ENCODE data around the gene IL34.
"Not testable (repeated sequence)": the region's sequence is repeated elsewhere in the genome, so short reads cannot be mapped to it uniquely, and the experiment has no call there.

The IL34 gene

GRCh38 chr16:70661534-70661917, 15.2 kb downstream of the IL34 start:
- no peaks in the 10 kb centered on the region for H3K4me1 ChIP-seq (ENCODE audit: control insufficient read depth, low read depth, low read length)
- no peaks in the 10 kb centered on the region for H3K27me3 ChIP-seq (ENCODE audit: control insufficient read depth, insufficient read depth, low read length)
- H3K9me3 ChIP-seq (ENCODE audit: control insufficient read depth, low read depth, low read length), result no peaks in the 10 kb centered on the region
- H3K9ac ChIP-seq (ENCODE audit: low read length), result no peak overlapping the region
- no peak overlapping the region for H3K4me3 ChIP-seq (ENCODE audit: low read length)
- H3K27ac ChIP-seq (ENCODE audit: low read length), result no peak overlapping the region
- H3K36me3 ChIP-seq (ENCODE audit: control insufficient read depth, low read depth, low read length), result peaks cover 3% of the 10 kb centered on the region

DNA sequence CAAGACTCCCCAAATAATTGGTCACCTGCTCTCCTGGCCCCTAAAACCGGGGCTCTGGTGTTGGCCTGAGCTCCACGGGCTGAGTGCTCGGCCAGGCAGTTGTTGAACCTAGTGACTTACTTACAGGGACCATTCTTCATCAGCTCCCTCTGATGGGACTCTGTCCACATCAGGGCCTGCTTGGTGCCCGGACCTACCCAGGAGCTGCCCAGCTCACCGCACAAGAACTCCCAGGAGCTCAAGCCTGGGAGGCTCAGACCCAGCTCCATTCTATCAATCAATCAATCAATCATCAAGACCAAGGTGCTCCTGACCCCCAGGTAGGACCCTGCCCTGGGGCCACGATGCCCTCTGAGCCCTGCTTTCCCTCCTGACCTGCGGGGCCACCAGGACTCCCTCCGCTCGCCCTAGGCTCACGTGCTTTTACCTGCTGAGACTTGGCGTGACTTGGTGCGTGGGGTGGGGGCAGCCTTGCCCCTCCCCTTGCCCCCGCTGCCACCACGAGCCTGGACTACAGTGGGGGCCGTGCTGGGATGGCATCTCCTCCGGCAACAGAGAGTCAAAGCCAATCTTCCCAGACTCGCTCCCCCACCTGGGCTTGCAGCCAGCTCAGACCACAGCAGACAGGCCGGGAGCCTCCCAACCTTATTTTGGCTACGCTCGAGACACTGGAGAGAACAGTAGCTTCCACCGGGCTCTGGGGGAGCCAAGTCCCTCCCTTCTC, 15.7 kb downstream of the IL34 start:
- Histone ChIP-seq H3K4me3 (ENCODE audit: low read length) (no peak overlapping the region), H3K4me1 (ENCODE audit: control insufficient read depth, low read depth, low read length) (no peaks in the 10 kb centered on the region), H3K27me3 (ENCODE audit: control insufficient read depth, insufficient read depth, low read length) (no peaks in the 10 kb centered on the region), H3K9me3 (ENCODE audit: control insufficient read depth, low read depth, low read length) (no peaks in the 10 kb centered on the region), H3K9ac (ENCODE audit: low read length) (no peak overlapping the region), H3K36me3 (ENCODE audit: control insufficient read depth, low read depth, low read length) (peaks cover 3% of the 10 kb centered on the region), H3K27ac (ENCODE audit: low read length) (no peak overlapping the region)

DNA sequence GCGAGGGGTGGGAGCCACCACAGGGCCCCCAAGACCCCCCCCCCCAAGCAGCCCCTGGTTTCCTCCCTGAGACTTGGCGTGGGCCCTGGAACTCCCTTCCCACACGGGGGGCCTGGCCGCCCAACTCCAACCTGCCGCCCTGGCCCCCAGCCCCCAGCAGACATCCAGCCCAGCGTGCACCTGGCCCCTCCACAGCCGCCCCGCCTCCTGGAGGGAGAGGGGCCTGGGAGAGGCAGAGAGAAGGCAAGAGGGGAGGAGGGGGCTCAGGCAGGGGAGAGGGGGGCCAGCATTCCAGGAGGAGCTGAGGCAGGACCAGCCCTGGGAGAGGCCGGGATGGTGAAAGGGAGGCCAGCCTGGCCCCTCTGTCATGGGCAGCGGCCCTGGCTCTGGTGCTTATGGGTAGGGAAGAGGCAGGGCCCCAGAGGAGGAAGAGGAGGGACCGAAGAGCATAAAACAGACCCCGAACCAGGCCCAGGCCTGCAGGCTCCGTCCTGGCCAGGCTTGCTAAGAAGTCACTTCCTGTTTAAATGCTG, 16.7 kb downstream of the IL34 start:
- H3K9me3 ChIP-seq (ENCODE audit: control insufficient read depth, low read depth, low read length), result no peaks in the 10 kb centered on the region
- no peak overlapping the region for H3K9ac ChIP-seq (ENCODE audit: low read length)
- peaks cover 3% of the 10 kb centered on the region for H3K36me3 ChIP-seq (ENCODE audit: control insufficient read depth, low read depth, low read length)

GRCh38 chr16:70663524-70664324, 17.4 kb downstream of the IL34 start:
- Histone ChIP-seq H3K27ac (ENCODE audit: low read length) (no peak overlapping the region), H3K4me3 (ENCODE audit: low read length) (no peak overlapping the region), H3K27me3 (ENCODE audit: control insufficient read depth, insufficient read depth, low read length) (no peaks in the 10 kb centered on the region), H3K4me1 (ENCODE audit: control insufficient read depth, low read depth, low read length) (no peaks in the 10 kb centered on the region), H3K9me3 (ENCODE audit: control insufficient read depth, low read depth, low read length) (no peaks in the 10 kb centered on the region), H3K36me3 (ENCODE audit: control insufficient read depth, low read depth, low read length) (peaks cover 3% of the 10 kb centered on the region), H3K9ac (ENCODE audit: low read length) (no peak overlapping the region)

More for the DNA sequence above, 16.7 kb downstream of the IL34 start:
- Histone ChIP-seq H3K27me3 (ENCODE audit: control insufficient read depth, insufficient read depth, low read length) (no peaks in the 10 kb centered on the region), H3K4me1 (ENCODE audit: control insufficient read depth, low read depth, low read length) (no peaks in the 10 kb centered on the region), H3K4me3 (ENCODE audit: low read length) (no peak overlapping the region), H3K27ac (ENCODE audit: low read length) (no peak overlapping the region)

DNA sequence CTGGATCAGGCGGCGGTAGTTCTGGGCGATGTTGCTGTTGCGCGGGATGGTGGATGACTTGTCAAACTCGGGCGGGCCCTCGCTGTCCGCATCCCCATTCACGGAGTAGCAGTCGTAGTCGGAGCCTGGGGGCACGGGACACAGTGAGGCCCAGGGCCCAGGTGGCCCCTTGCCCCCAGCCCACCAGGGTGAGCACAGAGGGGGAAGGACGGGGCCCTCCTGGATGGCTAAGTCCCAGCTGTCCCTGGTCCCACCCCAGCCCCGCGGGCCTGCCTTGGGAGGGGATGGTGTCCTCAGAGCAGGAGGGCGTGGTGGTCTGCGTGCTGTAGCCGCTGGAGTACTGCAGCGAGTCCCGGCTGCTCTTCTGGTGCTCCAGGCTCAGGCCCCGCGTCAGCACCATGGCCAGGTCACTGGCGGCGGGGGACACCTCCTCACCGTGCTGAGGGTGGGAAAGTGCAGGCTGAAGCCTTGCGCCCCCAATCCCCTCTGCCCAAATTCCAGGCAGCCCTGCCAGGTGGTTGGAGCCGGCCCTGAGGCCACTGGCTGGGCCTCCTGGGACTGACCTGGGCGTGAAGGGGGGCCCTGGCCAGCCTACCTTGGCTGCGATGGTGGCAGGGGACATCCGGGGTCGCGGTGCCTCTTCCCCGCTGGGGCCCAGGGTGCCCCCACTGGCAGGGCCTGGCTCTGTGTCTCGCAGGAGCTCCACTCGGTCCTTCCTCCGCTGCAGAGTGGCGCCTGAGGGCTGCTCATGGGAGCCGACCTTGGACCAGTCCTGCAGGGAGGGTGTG, 18.2 kb downstream of the IL34 start:
- no peaks in the 10 kb centered on the region for H3K4me1 ChIP-seq (ENCODE audit: control insufficient read depth, low read depth, low read length)
- H3K9me3 ChIP-seq (ENCODE audit: control insufficient read depth, low read depth, low read length), result no peaks in the 10 kb centered on the region
- no peak overlapping the region for H3K4me3 ChIP-seq (ENCODE audit: low read length)
- peaks cover 3% of the 10 kb centered on the region for H3K36me3 ChIP-seq (ENCODE audit: control insufficient read depth, low read depth, low read length)
- no peak overlapping the region for H3K27ac ChIP-seq (ENCODE audit: low read length)
- no peaks in the 10 kb centered on the region for H3K27me3 ChIP-seq (ENCODE audit: control insufficient read depth, insufficient read depth, low read length)
- no peak overlapping the region for H3K9ac ChIP-seq (ENCODE audit: low read length)

DNA sequence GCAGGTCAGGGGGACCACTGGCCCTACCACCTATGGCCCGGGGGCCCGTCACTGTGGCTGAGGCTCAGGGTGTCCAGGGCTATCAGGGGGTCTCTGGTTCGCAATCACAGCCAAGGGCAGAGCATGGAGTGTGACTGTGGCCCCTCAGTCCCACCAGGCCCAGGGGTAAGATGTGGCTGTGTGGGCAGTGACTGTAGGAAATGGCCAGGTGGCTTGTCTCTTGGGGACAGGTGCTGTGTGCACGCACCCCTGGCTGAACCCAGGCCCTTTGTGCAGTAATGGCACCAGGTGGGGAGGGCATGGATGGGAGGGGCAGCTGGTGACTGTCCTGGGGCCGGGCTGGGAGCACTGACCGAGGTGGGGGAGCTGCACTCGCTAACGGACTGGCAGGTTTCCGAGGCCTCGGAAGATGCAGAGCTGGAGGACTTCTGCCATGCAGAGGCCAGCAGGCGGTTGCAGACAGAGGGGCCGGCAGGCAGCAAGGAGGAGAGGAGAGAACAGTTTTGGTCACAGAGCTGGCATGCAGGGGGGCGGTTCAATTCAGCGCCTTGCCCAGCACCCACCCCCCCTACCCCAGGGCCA, 18.8 kb downstream of the IL34 start:
- H3K27me3 ChIP-seq (ENCODE audit: control insufficient read depth, insufficient read depth, low read length), result no peaks in the 10 kb centered on the region
- H3K9ac ChIP-seq (ENCODE audit: low read length), result no peak overlapping the region
- H3K4me1 ChIP-seq (ENCODE audit: control insufficient read depth, low read depth, low read length), result no peaks in the 10 kb centered on the region
- H3K36me3 ChIP-seq (ENCODE audit: control insufficient read depth, low read depth, low read length), result peaks cover 4% of the 10 kb centered on the region
- H3K27ac ChIP-seq (ENCODE audit: low read length), result no peak overlapping the region
- H3K9me3 ChIP-seq (ENCODE audit: control insufficient read depth, low read depth, low read length), result no peaks in the 10 kb centered on the region
- no peak overlapping the region for H3K4me3 ChIP-seq (ENCODE audit: low read length)

- Histone ChIP-seq H3K9ac (ENCODE audit: low read length) (no peak overlapping the region), H3K9me3 (ENCODE audit: control insufficient read depth, low read depth, low read length) (no peaks in the 10 kb centered on the region), H3K4me3 (ENCODE audit: low read length) (no peak overlapping the region), H3K36me3 (ENCODE audit: control insufficient read depth, low read depth, low read length) (peaks cover 8% of the 10 kb centered on the region), H3K27me3 (ENCODE audit: control insufficient read depth, insufficient read depth, low read length) (no peaks in the 10 kb centered on the region), H3K4me1 (ENCODE audit: control insufficient read depth, low read depth, low read length) (no peaks in the 10 kb centered on the region), H3K27ac (ENCODE audit: low read length) (no peak overlapping the region)
These were observed 19.7 kb downstream of the IL34 start for GRCh38 chr16:70665806-70666735.

DNA sequence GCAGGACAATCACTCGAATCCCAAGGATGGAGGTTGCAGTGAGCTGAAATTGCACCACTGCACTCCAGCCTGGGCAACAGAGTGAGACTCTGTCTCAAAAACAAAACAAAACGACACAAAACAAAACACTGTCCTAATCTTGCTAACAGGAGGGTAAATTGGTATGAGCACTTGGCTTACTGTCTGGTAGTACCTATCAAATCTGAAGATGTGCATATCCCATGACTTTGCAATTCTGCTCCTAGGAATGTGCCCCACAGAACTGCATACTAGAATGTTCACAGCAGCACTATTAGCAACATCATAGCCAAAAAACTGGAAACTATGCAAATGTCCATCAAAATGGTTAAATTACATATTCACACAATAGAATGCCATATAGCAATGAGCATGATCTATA, 23.8 kb downstream of the IL34 start:
- Histone ChIP-seq H3K27me3 (ENCODE audit: control insufficient read depth, insufficient read depth, low read length) (no peaks in the 10 kb centered on the region), H3K36me3 (ENCODE audit: control insufficient read depth, low read depth, low read length) (peaks cover 8% of the 10 kb centered on the region), H3K4me1 (ENCODE audit: control insufficient read depth, low read depth, low read length) (no peaks in the 10 kb centered on the region), H3K9me3 (ENCODE audit: control insufficient read depth, low read depth, low read length) (no peaks in the 10 kb centered on the region), H3K27ac (ENCODE audit: low read length) (no peak overlapping the region), H3K4me3 (ENCODE audit: low read length) (no peak overlapping the region), H3K9ac (ENCODE audit: low read length) (no peak overlapping the region)

DNA sequence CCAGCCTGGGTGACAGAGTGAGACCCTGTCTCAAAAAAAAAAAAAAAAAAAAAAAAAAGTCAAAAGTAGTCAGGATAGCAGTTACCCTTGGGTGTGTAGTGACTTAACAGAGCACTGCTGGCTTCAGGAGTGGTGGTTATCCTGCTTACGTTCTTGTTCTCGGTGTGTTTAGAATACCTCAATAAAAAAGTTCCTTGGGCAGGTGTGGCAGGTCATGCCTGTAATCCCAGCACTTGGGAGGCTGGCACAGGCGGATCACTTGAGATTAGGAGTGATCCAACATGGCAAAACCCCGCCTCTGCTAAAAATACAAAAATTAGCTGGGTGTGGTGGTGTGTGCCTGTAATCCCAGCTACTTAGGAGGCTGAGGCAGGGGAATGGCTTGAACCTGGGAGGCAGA, 24.6 kb downstream of the IL34 start:
- not testable (repeated sequence) for H3K27me3 ChIP-seq (ENCODE audit: control insufficient read depth, insufficient read depth, low read length); H3K9ac ChIP-seq (ENCODE audit: low read length); H3K4me3 ChIP-seq (ENCODE audit: low read length); H3K9me3 ChIP-seq (ENCODE audit: control insufficient read depth, low read depth, low read length); H3K4me1 ChIP-seq (ENCODE audit: control insufficient read depth, low read depth, low read length); H3K27ac ChIP-seq (ENCODE audit: low read length)
- H3K36me3 ChIP-seq (ENCODE audit: control insufficient read depth, low read depth, low read length), result peaks cover 10% of the 10 kb centered on the region

DNA sequence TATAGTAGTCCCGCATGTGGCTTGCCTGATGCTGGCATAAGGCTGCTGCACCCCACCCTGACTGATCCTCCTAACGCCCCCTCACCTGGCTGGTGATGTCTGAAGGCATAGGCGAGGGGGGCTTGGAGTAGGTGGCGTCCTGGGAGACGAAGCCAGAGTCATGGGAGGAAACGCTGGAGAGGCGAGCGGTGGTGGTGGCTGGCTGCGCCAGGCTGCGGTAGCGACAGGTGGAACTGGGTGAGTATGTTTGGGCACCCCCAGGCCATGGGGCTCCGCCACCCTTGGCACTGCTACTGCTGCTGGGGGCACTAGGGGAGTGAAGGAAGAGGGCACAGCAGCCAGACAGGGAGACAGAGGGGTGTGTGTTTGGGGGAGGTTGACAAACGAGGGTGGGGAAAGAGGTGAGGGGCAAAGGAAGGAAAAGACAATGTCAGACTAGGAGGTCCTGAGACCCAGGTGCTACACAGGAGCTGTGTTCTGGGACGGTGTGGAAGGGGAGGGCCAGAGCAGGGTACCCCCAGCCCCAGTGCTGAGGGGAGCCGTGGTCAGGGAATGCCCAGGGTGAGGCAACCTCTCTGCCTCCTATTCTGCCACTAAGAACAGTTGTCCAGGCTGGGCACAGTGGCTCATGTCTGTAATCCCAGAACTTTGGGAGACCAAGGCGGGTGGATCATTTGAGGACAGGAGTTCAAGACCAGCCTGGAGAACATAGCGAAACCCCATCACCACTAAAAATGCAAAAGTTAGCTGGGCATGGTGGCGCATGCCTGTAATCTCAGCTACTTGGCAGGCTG, 28.1 kb downstream of the IL34 start:
- H3K27ac ChIP-seq (ENCODE audit: low read length), result no peak overlapping the region
- no peaks in the 10 kb centered on the region for H3K9me3 ChIP-seq (ENCODE audit: control insufficient read depth, low read depth, low read length)
- H3K27me3 ChIP-seq (ENCODE audit: control insufficient read depth, insufficient read depth, low read length), result no peaks in the 10 kb centered on the region
- no peak overlapping the region for H3K4me3 ChIP-seq (ENCODE audit: low read length)
- H3K9ac ChIP-seq (ENCODE audit: low read length), result no peak overlapping the region
- peaks cover 15% of the 10 kb centered on the region for H3K36me3 ChIP-seq (ENCODE audit: control insufficient read depth, low read depth, low read length)
- no peaks in the 10 kb centered on the region for H3K4me1 ChIP-seq (ENCODE audit: control insufficient read depth, low read depth, low read length)

All from iPS-18a (cell line).